Measurements from ENCODE around the gene TJP3.

GRCh38 chr19:3693025-3693925 lies 14.9 kb upstream of the TJP3 start:
- no peak for TF ChIP-seq CTCF (IDR thresholded peaks at IDR 0.05)
- TF ChIP-seq POLR2A (IDR thresholded peaks at IDR 0.05), result no peak
